GM19328 (cell line): ENCODE results near the gene RORB.

ENCODE experiments used
- ATAC-seq: cut with Tn5 transposase; IDR thresholded peaks from one replicate; pipeline ENCODE4 v1.9.1; 2021; ENCODE audit warnings: mild to moderate bottlenecking, moderate library complexity; ENCODE audit not compliant: unreplicated experiment

Gene RORB

GRCh38 chr9:74697535-74697934 is 200.4 kb downstream of the RORB start:
- ATAC-seq = no peak

- no peak for ATAC-seq
These were observed 214.2 kb downstream of the RORB start for GRCh38 chr9:74711341-74711740.

GRCh38 chr9:74718709-74719108 is 221.6 kb downstream of the RORB start:
- no peak for ATAC-seq

- no peak for ATAC-seq
These were observed 222.2 kb downstream of the RORB start for GRCh38 chr9:74719306-74719705.

GRCh38 chr9:74721696-74722660 is 224.8 kb downstream of the RORB start:
- no peak for ATAC-seq

- ATAC-seq = no peak
These were observed 227.2 kb downstream of the RORB start for GRCh38 chr9:74724317-74724716.

GRCh38 chr9:74726581-74726980 is 229.4 kb downstream of the RORB start:
- ATAC-seq = no peak

- ATAC-seq = no peak
These were observed 231.0 kb downstream of the RORB start for GRCh38 chr9:74728176-74728575.

- ATAC-seq = no peak
These were observed 232.1 kb downstream of the RORB start for GRCh38 chr9:74729136-74729695.

- ATAC-seq = no peak
These were observed 238.6 kb downstream of the RORB start for GRCh38 chr9:74735761-74736160.

GRCh38 chr9:74736646-74737045 is 239.5 kb downstream of the RORB start:
- no peak for ATAC-seq

GRCh38 chr9:74742191-74742790 is 245.2 kb downstream of the RORB start:
- ATAC-seq = no peak
